SK-N-SH (cell line): Measurements from ENCODE around the gene RIMS4. TPM values are rescaled to one million over a fixed set of nuclear protein-coding genes. Genes with fewer than 3 reads are reported as not detected.

Experiments used
- CTCF ChIA-PET: fragments of 300-600, 350-600 bp; formaldehyde crosslinking; extraction: SDS; loops from one replicate; lab custom pipeline; 2021; lab: Yijun Ruan, JAX
- POLR2A ChIA-PET: fragments of 350-600 bp; sonication (Branson Sonifier 250); formaldehyde crosslinking; extraction: SDS; loops from one replicate; lab custom pipeline; 2020; ENCODE audit warnings: antibody characterized with exemption, inconsistent platforms; lab: Yijun Ruan, JAX
- DNase-seq: peaks from one replicate; pipeline ENCODE4 v3.0.0; 2012
- H2AFZ ChIP-seq: fragments of 200-600 bp; sonication (generic); 2 replicates; pipeline ENCODE4 v1.8.1; 2016; ENCODE audit warnings: antibody characterized with exemption, mild to moderate bottlenecking, low read depth
- H3F3A ChIP-seq: fragments of 200-600 bp; sonication (generic); replicated peaks from 2 replicates; pipeline ENCODE3; 2016; ENCODE audit warnings: antibody characterized with exemption, mild to moderate bottlenecking; ENCODE audit not compliant: insufficient read depth
- H3K27ac ChIP-seq, 2 experiments: fragments of 200-500 bp in 1 of 2; fragments of 200-600 bp in 1 of 2; sonication (Bioruptor generic) in 1 of 2; sonication (generic), shearing (Covaris generic) in 1 of 2; 2 replicates each; pipeline versions ENCODE4 v1.5.1 to v1.6.1; 2014 to 2016; ENCODE audit warnings: low read depth in 2 of 2, inconsistent platforms in 1 of 2, low read length in 1 of 2, mild to moderate bottlenecking in 1 of 2, mixed read lengths in 1 of 2
- H3K27me3 ChIP-seq: fragments of 200-600 bp; sonication (generic), shearing (Covaris generic); 2 replicates; pipeline ENCODE4 v1.6.1; 2016; ENCODE audit warnings: mixed run types; ENCODE audit not compliant: insufficient read depth
- H3K36me3 ChIP-seq, 2 experiments: fragments of 200-500 bp in 1 of 2; fragments of 200-600 bp in 1 of 2; sonication (Bioruptor generic) in 1 of 2; sonication (generic) in 1 of 2; replicated peaks in 1 of 2; 2 replicates each; pipeline versions ENCODE3 to v1.5.1; 2014 to 2016; ENCODE audit warnings: low read length in 1 of 2, mild to moderate bottlenecking in 1 of 2; ENCODE audit not compliant: insufficient read depth in 2 of 2, control insufficient read depth in 1 of 2
- H3K4me1 ChIP-seq, 2 experiments: fragments of 200-500 bp in 1 of 2; fragments of 200-600 bp in 1 of 2; sonication (Bioruptor generic) in 1 of 2; sonication (generic), shearing (Covaris generic) in 1 of 2; 2 replicates each; pipeline versions ENCODE4 v1.5.1 to v1.6.1; 2014 to 2016; ENCODE audit warnings: low read depth in 1 of 2, low read length in 1 of 2, mixed run types in 1 of 2; ENCODE audit not compliant: insufficient read depth in 2 of 2, control insufficient read depth in 1 of 2
- H3K4me2 ChIP-seq: fragments of 200-600 bp; sonication (generic), shearing (Covaris generic); 2 replicates; pipeline ENCODE4 v1.6.1; 2017; ENCODE audit warnings: mixed run types
- H3K4me3 ChIP-seq, 2 experiments: fragments of 200-500 bp in 1 of 2; fragments of 200-600 bp in 1 of 2; sonication (Bioruptor generic) in 1 of 2; sonication (generic), shearing (Covaris generic) in 1 of 2; 2 replicates each; pipeline versions ENCODE4 v1.5.1 to v1.8.1; 2014 to 2016; ENCODE audit warnings: low read depth in 2 of 2, inconsistent platforms in 1 of 2, low read length in 1 of 2, mild to moderate bottlenecking in 1 of 2, mixed read lengths in 1 of 2, moderate library complexity in 1 of 2
- H3K79me2 ChIP-seq: fragments of 200-600 bp; sonication (generic); 2 replicates; pipeline ENCODE4 v1.8.1; 2017; ENCODE audit warnings: mild to moderate bottlenecking; ENCODE audit not compliant: insufficient read depth
- H3K9ac ChIP-seq: fragments of 200-600 bp; sonication (generic); 2 replicates; pipeline ENCODE4 v1.6.1; 2017; ENCODE audit warnings: mixed run types
- H3K9me2 ChIP-seq: fragments of 200-600 bp; sonication (generic); 2 replicates; pipeline ENCODE4 v1.6.1; 2017; ENCODE audit warnings: mixed run types
- H3K9me3 ChIP-seq: fragments of 200-600 bp; sonication (generic); 2 replicates; pipeline ENCODE4 v1.6.1; 2017; ENCODE audit warnings: mixed run types, mild to moderate bottlenecking, moderate library complexity
- H4K20me1 ChIP-seq: fragments of 200-600 bp; sonication (generic); 2 replicates; pipeline ENCODE4 v1.6.1; 2017; ENCODE audit warnings: mild to moderate bottlenecking, mixed run types; ENCODE audit not compliant: insufficient read depth
- ELF1 ChIP-seq: IDR thresholded peaks from 2 replicates; pipeline ENCODE4 v1.4.0; 2012
- EP300 ChIP-seq, 2 experiments: IDR thresholded peaks; 2 replicates each; pipeline versions ENCODE4 v1.4.0 to v1.6.1; 2012; ENCODE audit warnings: borderline replicate concordance in 1 of 2, low read depth in 1 of 2, low read length in 1 of 2
- FOSL2 ChIP-seq: IDR thresholded peaks from 2 replicates; pipeline ENCODE4 v1.4.0; 2012; ENCODE audit warnings: low read depth, mild to moderate bottlenecking, moderate library complexity, borderline replicate concordance
- FOXJ3 ChIP-seq: sonication (generic); formaldehyde crosslinking; IDR thresholded peaks from 2 replicates; pipeline ENCODE4 v1.5.1; 2020; ENCODE audit warnings: mild to moderate bottlenecking, missing genetic modification reagents
- FOXM1 ChIP-seq: IDR thresholded peaks from 2 replicates; pipeline ENCODE4 v1.4.0; 2012; ENCODE audit warnings: low read depth, mild to moderate bottlenecking
- GABPA ChIP-seq: IDR thresholded peaks from 2 replicates; pipeline ENCODE4 v1.4.0; 2012; ENCODE audit warnings: low read depth, mild to moderate bottlenecking
- GATA2 ChIP-seq: sonication (generic); formaldehyde crosslinking; IDR thresholded peaks from 2 replicates; pipeline ENCODE4 v1.5.0; 2020; ENCODE audit warnings: mild to moderate bottlenecking, missing genetic modification reagents
- RAD21 ChIP-seq: IDR thresholded peaks from 2 replicates; pipeline ENCODE4 v1.6.1; 2012; ENCODE audit warnings: mild to moderate bottlenecking, low read length
- RCOR1 ChIP-seq: fragments of 150-350 bp; IDR thresholded peaks from 2 replicates; pipeline ENCODE4 v1.6.1; 2017; ENCODE audit warnings: antibody characterized with exemption, low read length
- RXRA ChIP-seq: IDR thresholded peaks from 2 replicates; pipeline ENCODE4 v1.4.0; 2012; ENCODE audit warnings: low read depth, mild to moderate bottlenecking, borderline replicate concordance
- SMC3 ChIP-seq: IDR thresholded peaks from 2 replicates; pipeline ENCODE4 v1.6.1; 2012; ENCODE audit warnings: low read depth, low read length, improper control_type of control experiment
- TAF1 ChIP-seq: IDR thresholded peaks from 2 replicates; pipeline ENCODE4 v1.6.1; 2012; ENCODE audit warnings: low read depth, mild to moderate bottlenecking, low read length, moderate library complexity, borderline replicate concordance
- TEAD4 ChIP-seq: IDR thresholded peaks from 2 replicates; pipeline ENCODE4 v1.4.0; 2012; ENCODE audit warnings: mild to moderate bottlenecking, borderline replicate concordance; ENCODE audit not compliant: insufficient read depth
- USF2 ChIP-seq: fragments of 150-350 bp; IDR thresholded peaks from 2 replicates; pipeline ENCODE4 v1.6.1; 2017; ENCODE audit warnings: antibody characterized with exemption, low read length, low read depth, borderline replicate concordance
- WGBS: methylation state at CpG from one replicate; pipeline ENCODE4 v1.1.6; 2017; ENCODE audit warnings: low lambda C conversion rate; 5-methylcytosine and 5-hydroxymethylcytosine counted together
- polyA plus RNA-seq, 3 experiments: library from polyadenylated mRNA; depleted of rRNA; stranded (reverse); fragments of >200 nt; gene quantifications; 2 replicates each; pipeline ENCODE4 v1.2.3, GENCODE V29; 2012
- TF ChIP-seq, protein P1 (sequence below): IDR thresholded peaks from 2 replicates; pipeline ENCODE4 v1.4.0; 2012; ENCODE audit warnings: low read depth
- TF ChIP-seq, protein P2 (sequence below): IDR thresholded peaks from 2 replicates; pipeline ENCODE4 v1.6.1; 2012; ENCODE audit warnings: mild to moderate bottlenecking, low read depth, low read length, moderate library complexity
- TF ChIP-seq, protein P3 (sequence below): fragments of 150-350 bp; IDR thresholded peaks from 2 replicates; pipeline ENCODE4 v1.6.1; 2016; ENCODE audit warnings: mild to moderate bottlenecking, low read depth, low read length
- TF ChIP-seq, protein P4 (sequence below): fragments of 200-600 bp; sonication (generic); IDR thresholded peaks from 2 replicates; pipeline ENCODE4 v1.6.1; 2017; ENCODE audit warnings: antibody characterized with exemption, mild to moderate bottlenecking, moderate library complexity

The RIMS4 gene
- polyA plus RNA-seq, 1 of the 3 experiments (the other 2 are of a cell fraction): 0.13 TPM

GRCh38 chr20:44727039-44727438 is 83.3 kb downstream of the RIMS4 start (continued):
- no peak for TF ChIP-seq EP300 (IDR thresholded peaks at IDR 0.05; ENCODE audit: borderline replicate concordance in 1 of 2, low read depth in 1 of 2, low read length in 1 of 2)
- TF ChIP-seq RCOR1: no peak
- TF ChIP-seq, protein P1, sequence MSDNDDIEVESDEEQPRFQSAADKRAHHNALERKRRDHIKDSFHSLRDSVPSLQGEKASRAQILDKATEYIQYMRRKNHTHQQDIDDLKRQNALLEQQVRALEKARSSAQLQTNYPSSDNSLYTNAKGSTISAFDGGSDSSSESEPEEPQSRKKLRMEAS: no peak
- no peak for TF ChIP-seq FOXJ3
- TF ChIP-seq RAD21: no peak

GRCh38 chr20:44725837-44726236 is 84.5 kb downstream of the RIMS4 start:
- H2AFZ ChIP-seq: no peak overlapping the region
- no peak overlapping the region for H3K27ac ChIP-seq
- no peak overlapping the region for H3K4me2 ChIP-seq
- H3F3A ChIP-seq: peaks cover 26% of the 10 kb centered on the region
- TF ChIP-seq SMC3 (no peak), GATA2 (CRISPR knock-in tag) (no peak), EP300 (IDR thresholded peaks at IDR 0.05; ENCODE audit: borderline replicate concordance in 1 of 2, low read depth in 1 of 2, low read length in 1 of 2) (no peak), ELF1 (no peak), GABPA (no peak), TAF1 (no peak), FOXJ3 (no peak), USF2 (no peak), RXRA (no peak), FOSL2 (no peak), FOXM1 (no peak), TEAD4 (no peak)
- TF ChIP-seq, protein P2, sequence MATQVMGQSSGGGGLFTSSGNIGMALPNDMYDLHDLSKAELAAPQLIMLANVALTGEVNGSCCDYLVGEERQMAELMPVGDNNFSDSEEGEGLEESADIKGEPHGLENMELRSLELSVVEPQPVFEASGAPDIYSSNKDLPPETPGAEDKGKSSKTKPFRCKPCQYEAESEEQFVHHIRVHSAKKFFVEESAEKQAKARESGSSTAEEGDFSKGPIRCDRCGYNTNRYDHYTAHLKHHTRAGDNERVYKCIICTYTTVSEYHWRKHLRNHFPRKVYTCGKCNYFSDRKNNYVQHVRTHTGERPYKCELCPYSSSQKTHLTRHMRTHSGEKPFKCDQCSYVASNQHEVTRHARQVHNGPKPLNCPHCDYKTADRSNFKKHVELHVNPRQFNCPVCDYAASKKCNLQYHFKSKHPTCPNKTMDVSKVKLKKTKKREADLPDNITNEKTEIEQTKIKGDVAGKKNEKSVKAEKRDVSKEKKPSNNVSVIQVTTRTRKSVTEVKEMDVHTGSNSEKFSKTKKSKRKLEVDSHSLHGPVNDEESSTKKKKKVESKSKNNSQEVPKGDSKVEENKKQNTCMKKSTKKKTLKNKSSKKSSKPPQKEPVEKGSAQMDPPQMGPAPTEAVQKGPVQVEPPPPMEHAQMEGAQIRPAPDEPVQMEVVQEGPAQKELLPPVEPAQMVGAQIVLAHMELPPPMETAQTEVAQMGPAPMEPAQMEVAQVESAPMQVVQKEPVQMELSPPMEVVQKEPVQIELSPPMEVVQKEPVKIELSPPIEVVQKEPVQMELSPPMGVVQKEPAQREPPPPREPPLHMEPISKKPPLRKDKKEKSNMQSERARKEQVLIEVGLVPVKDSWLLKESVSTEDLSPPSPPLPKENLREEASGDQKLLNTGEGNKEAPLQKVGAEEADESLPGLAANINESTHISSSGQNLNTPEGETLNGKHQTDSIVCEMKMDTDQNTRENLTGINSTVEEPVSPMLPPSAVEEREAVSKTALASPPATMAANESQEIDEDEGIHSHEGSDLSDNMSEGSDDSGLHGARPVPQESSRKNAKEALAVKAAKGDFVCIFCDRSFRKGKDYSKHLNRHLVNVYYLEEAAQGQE: no peak
- TF ChIP-seq, protein P3, sequence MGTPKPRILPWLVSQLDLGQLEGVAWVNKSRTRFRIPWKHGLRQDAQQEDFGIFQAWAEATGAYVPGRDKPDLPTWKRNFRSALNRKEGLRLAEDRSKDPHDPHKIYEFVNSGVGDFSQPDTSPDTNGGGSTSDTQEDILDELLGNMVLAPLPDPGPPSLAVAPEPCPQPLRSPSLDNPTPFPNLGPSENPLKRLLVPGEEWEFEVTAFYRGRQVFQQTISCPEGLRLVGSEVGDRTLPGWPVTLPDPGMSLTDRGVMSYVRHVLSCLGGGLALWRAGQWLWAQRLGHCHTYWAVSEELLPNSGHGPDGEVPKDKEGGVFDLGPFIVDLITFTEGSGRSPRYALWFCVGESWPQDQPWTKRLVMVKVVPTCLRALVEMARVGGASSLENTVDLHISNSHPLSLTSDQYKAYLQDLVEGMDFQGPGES: no peak
- TF ChIP-seq, protein P4, sequence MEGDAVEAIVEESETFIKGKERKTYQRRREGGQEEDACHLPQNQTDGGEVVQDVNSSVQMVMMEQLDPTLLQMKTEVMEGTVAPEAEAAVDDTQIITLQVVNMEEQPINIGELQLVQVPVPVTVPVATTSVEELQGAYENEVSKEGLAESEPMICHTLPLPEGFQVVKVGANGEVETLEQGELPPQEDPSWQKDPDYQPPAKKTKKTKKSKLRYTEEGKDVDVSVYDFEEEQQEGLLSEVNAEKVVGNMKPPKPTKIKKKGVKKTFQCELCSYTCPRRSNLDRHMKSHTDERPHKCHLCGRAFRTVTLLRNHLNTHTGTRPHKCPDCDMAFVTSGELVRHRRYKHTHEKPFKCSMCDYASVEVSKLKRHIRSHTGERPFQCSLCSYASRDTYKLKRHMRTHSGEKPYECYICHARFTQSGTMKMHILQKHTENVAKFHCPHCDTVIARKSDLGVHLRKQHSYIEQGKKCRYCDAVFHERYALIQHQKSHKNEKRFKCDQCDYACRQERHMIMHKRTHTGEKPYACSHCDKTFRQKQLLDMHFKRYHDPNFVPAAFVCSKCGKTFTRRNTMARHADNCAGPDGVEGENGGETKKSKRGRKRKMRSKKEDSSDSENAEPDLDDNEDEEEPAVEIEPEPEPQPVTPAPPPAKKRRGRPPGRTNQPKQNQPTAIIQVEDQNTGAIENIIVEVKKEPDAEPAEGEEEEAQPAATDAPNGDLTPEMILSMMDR: no peak
- no peaks in the 10 kb centered on the region for H4K20me1 ChIP-seq
- ChIA-PET CTCF (interaction anchor here (1.0 to 10.6 kb wide), 3 partner anchors 22 to 58 kb away, joined by 3 to 79 read pairs (median 4); no protein-coding TSS in a partner anchor), POLR2A (no interaction called here)
- H3K36me3 ChIP-seq: no peaks in the 10 kb centered on the region
- no peaks in the 10 kb centered on the region for H3K9me3 ChIP-seq
- H3K4me3 ChIP-seq: no peak overlapping the region
- peaks cover 18 to 29% of the 10 kb centered on the region in 2 experiments for H3K4me1 ChIP-seq
- 85% methylated on average over 5 of the region's 5 CpGs for WGBS
- no peaks in the 10 kb centered on the region for H3K79me2 ChIP-seq
- DNase-seq: no peak
- H3K9ac ChIP-seq: no peak overlapping the region
- H3K27me3 ChIP-seq: no peaks in the 10 kb centered on the region
- H3K9me2 ChIP-seq: no peaks in the 10 kb centered on the region
